Glutamatergic neuron (in vitro differentiated cells): ENCODE measurements around the gene TPGS1. TPM values are rescaled to one million over a fixed set of nuclear protein-coding genes. Genes with fewer than 3 reads are reported as not detected.
"Not testable (repeated sequence)": the region's sequence is repeated elsewhere in the genome, so short reads cannot be mapped to it uniquely, and the experiment has no call there.

Experiments
- DNase-seq: peaks from one replicate; pipeline ENCODE4 v3.0.0; 2022
- H3K27ac Mint-ChIP-seq: one replicate; pipeline ENCODE4 v1.8.0; 2020; ENCODE audit warnings: mild to moderate bottlenecking, mixed read lengths, inconsistent platforms; ENCODE audit not compliant: unreplicated experiment
- H3K27me3 Mint-ChIP-seq: one replicate; pipeline ENCODE4 v1.8.0; 2020; ENCODE audit warnings: mild to moderate bottlenecking, moderate library complexity, mixed read lengths, inconsistent platforms; ENCODE audit not compliant: unreplicated experiment
- H3K36me3 Mint-ChIP-seq: one replicate; pipeline ENCODE4 v1.8.0; 2020; ENCODE audit warnings: mild to moderate bottlenecking, mixed read lengths, inconsistent platforms; ENCODE audit not compliant: unreplicated experiment
- H3K4me1 Mint-ChIP-seq: one replicate; pipeline ENCODE4 v1.8.0; 2020; ENCODE audit warnings: mild to moderate bottlenecking, low read depth, mixed read lengths, inconsistent platforms; ENCODE audit not compliant: unreplicated experiment
- H3K4me3 Mint-ChIP-seq: one replicate; pipeline ENCODE4 v1.8.0; 2020; ENCODE audit warnings: mild to moderate bottlenecking, mixed read lengths, inconsistent platforms; ENCODE audit not compliant: unreplicated experiment
- H3K9me3 Mint-ChIP-seq: one replicate; pipeline ENCODE4 v1.8.0; 2020; ENCODE audit warnings: mild to moderate bottlenecking, moderate library complexity, mixed read lengths, inconsistent platforms; ENCODE audit not compliant: unreplicated experiment
- total RNA-seq: library from RNA; stranded (reverse); fragmentation: NEBNext Ultra II Directional; extraction: Animal tissue kit (Norgen Biotek cat#: 25700); gene quantifications from one replicate; pipeline ENCODE4 v1.2.1, GENCODE V29; 2021; ENCODE audit not compliant: unreplicated experiment
- TF ChIP-seq, protein P1 (sequence below): fragments of 200-600 bp; sonication (generic); IDR thresholded peaks from one replicate; pipeline ENCODE4 v1.5.0; 2021; ENCODE audit not compliant: partially characterized antibody, unreplicated experiment

The TPGS1 gene
- total RNA-seq, 1 donor from 2014 or later, result 20.0 TPM

DNA sequence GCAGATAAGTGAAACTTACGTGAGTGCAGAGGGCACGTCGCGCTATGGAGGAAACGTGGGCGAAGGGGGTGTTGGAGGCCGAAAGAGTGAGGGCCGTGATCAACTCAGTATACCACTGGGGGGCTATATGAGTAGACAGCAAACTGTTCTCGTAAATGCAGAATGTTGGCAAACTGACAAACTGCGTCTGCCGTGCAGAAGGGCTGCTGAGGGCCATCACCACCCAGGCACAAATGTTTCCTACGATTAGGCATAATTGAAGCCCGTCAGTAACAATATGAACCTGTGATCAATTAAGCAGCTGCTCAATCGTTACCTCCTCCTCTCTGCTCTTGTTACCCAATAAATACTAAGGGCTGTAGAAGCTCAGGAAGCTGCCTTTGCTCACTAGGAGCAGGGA is 28.3 kb upstream of the TPGS1 start:
- no peak overlapping the region for H3K27ac Mint-ChIP-seq
- peaks cover 23% of the 10 kb centered on the region for H3K27me3 Mint-ChIP-seq
- DNase-seq, result no peak
- H3K4me1 Mint-ChIP-seq, result peaks cover 6% of the 10 kb centered on the region
- no peak overlapping the region for H3K4me3 Mint-ChIP-seq
- peaks cover 32% of the 10 kb centered on the region for H3K9me3 Mint-ChIP-seq
- TF ChIP-seq, protein P1, sequence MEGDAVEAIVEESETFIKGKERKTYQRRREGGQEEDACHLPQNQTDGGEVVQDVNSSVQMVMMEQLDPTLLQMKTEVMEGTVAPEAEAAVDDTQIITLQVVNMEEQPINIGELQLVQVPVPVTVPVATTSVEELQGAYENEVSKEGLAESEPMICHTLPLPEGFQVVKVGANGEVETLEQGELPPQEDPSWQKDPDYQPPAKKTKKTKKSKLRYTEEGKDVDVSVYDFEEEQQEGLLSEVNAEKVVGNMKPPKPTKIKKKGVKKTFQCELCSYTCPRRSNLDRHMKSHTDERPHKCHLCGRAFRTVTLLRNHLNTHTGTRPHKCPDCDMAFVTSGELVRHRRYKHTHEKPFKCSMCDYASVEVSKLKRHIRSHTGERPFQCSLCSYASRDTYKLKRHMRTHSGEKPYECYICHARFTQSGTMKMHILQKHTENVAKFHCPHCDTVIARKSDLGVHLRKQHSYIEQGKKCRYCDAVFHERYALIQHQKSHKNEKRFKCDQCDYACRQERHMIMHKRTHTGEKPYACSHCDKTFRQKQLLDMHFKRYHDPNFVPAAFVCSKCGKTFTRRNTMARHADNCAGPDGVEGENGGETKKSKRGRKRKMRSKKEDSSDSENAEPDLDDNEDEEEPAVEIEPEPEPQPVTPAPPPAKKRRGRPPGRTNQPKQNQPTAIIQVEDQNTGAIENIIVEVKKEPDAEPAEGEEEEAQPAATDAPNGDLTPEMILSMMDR, result no peak
- H3K36me3 Mint-ChIP-seq, result peaks cover 16% of the 10 kb centered on the region

DNA sequence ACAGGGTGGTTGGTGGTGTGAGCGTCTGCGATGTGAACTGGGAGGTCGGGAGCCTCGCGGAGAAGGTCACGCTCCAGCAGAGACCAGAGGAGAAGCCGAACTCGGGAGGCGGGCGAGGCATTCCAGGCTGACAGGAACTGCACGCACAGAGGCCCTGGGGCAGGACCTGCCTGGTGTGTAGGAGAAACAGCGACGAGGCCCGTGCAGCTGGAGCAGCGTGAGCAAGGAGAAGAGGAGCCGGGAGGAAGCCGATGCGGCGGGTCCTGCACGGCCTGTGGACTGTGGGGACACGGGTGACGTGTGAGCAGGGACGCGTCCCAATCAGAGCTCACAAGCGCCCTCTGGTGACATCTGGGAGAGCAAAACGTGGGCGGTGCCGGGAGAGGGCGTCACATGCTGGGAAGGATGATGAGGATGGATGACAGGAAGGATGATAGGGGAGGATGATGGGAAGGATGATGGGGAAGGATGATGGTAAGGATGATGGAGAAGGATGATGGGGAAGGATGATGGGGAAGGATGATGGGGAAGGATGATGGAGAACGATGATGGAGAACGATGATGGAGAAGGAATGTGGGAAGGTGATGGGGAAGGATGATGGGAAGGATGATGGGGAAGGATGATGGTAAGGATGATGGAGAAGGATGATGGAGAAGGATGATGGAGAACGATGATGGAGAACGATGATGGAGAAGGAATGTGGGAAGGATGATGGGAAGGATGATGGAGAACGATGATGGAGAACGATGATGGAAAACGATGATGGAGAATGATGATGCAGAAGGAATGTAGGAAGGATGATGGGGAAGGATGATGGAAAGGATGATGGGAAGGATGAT is 27.1 kb upstream of the TPGS1 start:
- Mint-ChIP-seq H3K4me3 (peak overlapping the region; percentile 64), H3K9me3 (peaks cover 38% of the 10 kb centered on the region), H3K27me3 (peaks cover 31% of the 10 kb centered on the region), H3K36me3 (peaks cover 16% of the 10 kb centered on the region), H3K4me1 (peaks cover 11% of the 10 kb centered on the region), H3K27ac (peak overlapping the region; percentile 76)
- TF ChIP-seq, protein P1, result peak; percentile 27
- peak; percentile 76 for DNase-seq

DNA sequence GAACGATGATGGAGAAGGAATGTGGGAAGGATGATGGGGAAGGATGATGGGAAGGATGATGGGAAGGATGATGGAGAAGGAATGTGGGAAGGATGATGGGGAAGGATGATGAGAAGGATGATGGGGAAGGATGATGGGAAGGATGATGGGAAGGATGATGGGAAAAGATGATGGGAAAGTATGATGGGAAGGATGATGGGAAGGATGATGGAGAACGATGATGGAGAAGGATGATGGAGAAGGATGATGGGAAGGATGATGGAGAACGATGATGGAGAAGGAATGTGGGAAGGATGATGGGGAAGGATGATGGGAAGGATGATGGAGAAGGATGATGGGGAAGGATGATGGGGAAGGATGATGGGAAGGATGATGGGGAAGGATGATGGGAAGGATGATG is 26.2 kb upstream of the TPGS1 start:
- Mint-ChIP-seq H3K36me3 (peaks cover 16% of the 10 kb centered on the region), H3K4me1 (peaks cover 20% of the 10 kb centered on the region), H3K9me3 (peaks cover 43% of the 10 kb centered on the region), H3K27ac (peak overlapping the region; percentile 71), H3K4me3 (peak overlapping the region; percentile 64), H3K27me3 (peaks cover 39% of the 10 kb centered on the region)
- not testable (repeated sequence) for DNase-seq

DNA sequence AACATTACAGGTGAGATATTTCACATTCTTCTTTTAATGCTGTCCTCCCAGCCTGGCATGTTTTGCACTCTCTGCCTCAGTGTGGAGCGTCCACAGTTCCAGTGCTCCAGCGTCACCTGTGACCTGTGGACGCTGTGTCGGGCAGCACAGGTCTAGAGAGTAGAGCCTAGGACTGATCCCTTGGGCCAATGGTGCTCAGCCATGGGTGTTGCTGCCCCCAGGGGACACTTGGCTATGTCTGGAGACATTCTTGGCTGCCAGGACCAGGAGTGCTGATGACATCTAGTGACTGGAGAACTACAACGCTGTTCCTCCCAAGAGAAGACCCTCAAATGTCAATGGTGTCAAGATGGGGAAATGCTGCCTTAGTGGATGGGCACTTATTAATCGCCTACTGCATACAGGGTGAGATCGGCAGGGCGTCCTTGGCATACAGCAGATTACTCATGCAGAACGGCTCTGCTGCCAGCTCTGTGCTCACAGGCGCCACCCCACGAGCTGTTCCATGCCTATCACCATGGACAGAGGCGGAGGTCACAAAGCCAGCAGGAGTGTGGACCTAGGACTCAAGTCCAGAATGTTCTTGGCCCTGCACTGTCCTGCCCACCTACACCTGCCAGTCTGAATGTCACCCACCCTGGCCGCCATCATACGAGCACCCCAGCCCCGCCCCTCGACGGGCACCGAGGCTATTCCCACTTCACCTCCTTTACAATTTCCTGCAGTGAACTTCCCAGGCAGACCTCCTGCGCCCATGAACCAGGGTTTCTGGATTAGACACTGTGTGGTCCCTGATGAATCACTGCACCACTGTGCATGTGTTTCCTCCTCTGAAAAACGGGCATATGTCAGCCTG is 24.9 kb upstream of the TPGS1 start:
- Mint-ChIP-seq H3K27ac (peak overlapping the region; percentile 66), H3K9me3 (peaks cover 46% of the 10 kb centered on the region), H3K4me3 (peak overlapping the region; percentile 46), H3K27me3 (peaks cover 41% of the 10 kb centered on the region), H3K36me3 (peaks cover 16% of the 10 kb centered on the region), H3K4me1 (peaks cover 22% of the 10 kb centered on the region)
- TF ChIP-seq, protein P1, result no peak
- DNase-seq, result no peak

DNA sequence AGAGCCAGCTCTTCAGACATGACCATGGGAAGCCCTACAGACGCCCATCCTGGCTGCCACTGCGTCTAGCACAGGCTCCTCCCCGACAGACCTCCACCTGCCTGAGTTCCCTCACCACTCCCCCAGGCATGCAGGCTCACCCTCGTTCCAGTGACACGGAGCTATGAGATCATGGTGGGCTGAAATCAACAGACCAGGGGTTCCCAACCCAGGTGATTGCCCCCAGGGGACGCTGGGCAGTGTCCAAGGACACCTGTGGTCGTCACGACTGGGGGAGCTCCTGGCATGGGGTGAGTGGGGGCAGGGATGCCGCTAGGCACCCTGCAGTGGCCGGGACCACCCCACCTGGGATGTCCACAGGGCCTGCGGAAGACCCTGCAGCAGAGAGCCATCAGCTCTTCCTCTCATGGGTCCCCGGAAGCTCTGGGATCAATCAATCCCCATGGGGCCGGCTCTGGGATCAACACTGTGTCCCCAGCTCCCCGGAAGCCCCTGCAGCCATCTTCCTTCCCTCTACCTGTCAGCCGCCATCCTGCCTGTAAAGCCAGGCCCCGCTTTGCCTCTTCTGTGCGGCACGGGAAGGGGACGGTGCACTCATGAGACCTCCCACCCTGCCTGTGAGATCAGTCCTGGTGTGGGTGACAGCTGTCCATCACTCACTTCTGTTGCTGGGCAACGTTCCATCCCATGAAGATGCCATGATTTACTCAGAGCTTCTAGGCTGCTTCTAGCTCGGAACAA is 23.8 kb upstream of the TPGS1 start:
- DNase-seq, result no peak
- H3K27me3 Mint-ChIP-seq, result peaks cover 44% of the 10 kb centered on the region
- H3K27ac Mint-ChIP-seq, result peak overlapping the region; percentile 86
- H3K4me1 Mint-ChIP-seq, result peaks cover 26% of the 10 kb centered on the region
- TF ChIP-seq, protein P1, result no peak
- H3K9me3 Mint-ChIP-seq, result peaks cover 46% of the 10 kb centered on the region
- no peak overlapping the region for H3K4me3 Mint-ChIP-seq
- H3K36me3 Mint-ChIP-seq, result peaks cover 16% of the 10 kb centered on the region
